Omental fat pad (tissue), 4 donors: ENCODE results near the gene FIBP. TPM values are rescaled to one million over a fixed set of nuclear protein-coding genes. Genes with fewer than 3 reads are reported as not detected.

Source experiments
- ATAC-seq: fragments of 150-250 bp; one replicate; pipeline ENCODE4 v1.9.1; 2016; ENCODE audit warnings: mild to moderate bottlenecking, moderate library complexity; ENCODE audit not compliant: low FRiP score
- DNase-seq: peaks from one replicate; pipeline ENCODE4 v3.0.0-alpha.2; 2019; ENCODE audit warnings: low spot score
- total RNA-seq, 4 donors: library from RNA; depleted of rRNA; stranded (reverse); fragments of >200 nt; gene quantifications; one replicate each; pipeline ENCODE4 v1.1.0, GENCODE V29; 2016
- TF ChIP-seq, protein P1 (sequence below), 3 donors: fragments of 450-650 bp; IDR thresholded peaks; one replicate each; pipeline ENCODE4 v1.5.1; 2016 to 2017; ENCODE audit warnings: antibody characterized with exemption in 3 of 3, mild to moderate bottlenecking in 3 of 3, moderate library complexity in 2 of 3

The FIBP gene
- total RNA-seq, 4 donors from 2014 or later = 48.8 to 66.4 (median 54.6) TPM

DNA sequence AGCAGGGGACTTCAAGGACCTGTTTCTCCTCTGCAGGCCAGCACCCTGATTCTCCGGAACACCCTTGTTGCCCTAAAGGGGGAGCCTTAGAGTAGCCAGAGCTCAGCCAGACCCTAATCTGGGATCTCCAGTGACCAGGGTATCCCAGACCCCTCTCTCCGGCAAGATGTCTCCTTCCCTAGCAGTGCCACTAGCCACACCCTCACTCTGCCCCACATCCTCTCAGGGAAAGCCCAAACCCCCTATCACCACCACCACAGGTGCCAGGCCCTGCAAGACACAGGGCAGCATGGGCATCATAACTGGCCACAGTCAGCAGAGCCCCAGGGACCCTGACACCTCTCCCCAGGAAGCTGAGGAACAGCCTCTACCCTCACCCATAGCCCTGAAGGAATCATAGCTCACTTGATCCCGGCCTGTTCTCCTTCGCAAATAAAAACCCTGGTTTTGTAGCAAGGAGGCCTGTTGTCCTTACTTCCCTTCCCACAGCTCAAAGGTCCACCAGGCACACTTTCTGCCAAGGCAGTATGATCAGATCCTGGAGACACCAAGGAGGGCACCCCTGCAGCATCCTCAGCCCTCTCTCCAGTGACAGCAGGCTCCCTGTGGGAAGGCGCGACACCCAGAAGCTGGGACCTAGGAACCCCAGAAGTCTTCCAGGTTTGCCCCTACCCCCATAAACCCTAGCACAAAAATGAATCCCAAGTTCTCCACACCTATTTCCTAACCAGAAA lies 34.9 kb downstream of the FIBP start:
- DNase-seq (no peak), ATAC-seq (no peak)
- TF ChIP-seq, protein P1, sequence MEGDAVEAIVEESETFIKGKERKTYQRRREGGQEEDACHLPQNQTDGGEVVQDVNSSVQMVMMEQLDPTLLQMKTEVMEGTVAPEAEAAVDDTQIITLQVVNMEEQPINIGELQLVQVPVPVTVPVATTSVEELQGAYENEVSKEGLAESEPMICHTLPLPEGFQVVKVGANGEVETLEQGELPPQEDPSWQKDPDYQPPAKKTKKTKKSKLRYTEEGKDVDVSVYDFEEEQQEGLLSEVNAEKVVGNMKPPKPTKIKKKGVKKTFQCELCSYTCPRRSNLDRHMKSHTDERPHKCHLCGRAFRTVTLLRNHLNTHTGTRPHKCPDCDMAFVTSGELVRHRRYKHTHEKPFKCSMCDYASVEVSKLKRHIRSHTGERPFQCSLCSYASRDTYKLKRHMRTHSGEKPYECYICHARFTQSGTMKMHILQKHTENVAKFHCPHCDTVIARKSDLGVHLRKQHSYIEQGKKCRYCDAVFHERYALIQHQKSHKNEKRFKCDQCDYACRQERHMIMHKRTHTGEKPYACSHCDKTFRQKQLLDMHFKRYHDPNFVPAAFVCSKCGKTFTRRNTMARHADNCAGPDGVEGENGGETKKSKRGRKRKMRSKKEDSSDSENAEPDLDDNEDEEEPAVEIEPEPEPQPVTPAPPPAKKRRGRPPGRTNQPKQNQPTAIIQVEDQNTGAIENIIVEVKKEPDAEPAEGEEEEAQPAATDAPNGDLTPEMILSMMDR (IDR thresholded peaks at IDR 0.05) = no peak

GRCh38 chr11:65852508-65853245 lies 35.6 kb downstream of the FIBP start:
- no peak for DNase-seq
- TF ChIP-seq, protein P1 (IDR thresholded peaks at IDR 0.05) = no peak
- no peak for ATAC-seq

DNA sequence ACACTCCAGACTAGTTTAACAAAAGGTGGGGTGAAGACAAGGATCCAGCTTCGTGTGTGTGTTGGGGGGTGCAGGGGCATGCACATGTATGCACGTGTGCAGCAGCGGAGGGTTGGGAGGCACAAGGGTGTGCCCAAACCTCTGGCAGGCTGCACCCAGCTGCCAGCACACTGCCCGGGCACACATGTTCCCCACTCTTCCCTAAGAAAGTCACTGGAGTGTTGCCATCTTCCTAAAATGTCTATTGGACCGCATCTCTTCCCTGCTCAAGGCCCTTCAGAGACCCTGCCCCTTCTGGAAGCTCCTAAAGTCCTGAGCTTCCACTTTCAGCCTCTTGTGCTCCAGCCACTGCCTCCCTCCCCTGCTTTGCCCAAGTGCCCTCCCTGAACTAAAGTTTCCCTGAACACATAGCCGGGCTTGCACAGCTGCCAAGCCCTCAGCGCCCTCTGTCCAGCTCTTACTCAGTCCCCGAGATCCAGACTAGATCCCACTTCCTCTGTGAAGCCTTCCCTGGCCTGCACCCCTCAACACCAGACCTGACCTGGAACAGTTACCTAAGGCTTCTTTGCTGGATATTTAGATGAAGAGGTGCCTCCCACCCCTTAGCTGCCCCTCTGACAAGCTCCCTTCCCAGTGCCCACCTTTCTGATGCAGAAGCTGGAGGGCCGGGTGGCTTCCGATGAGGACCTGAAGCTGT lies 36.3 kb downstream of the FIBP start:
- TF ChIP-seq, protein P1 (IDR thresholded peaks at IDR 0.05) = no peak
- DNase-seq = no peak
- no peak for ATAC-seq

GRCh38 chr11:65851083-65851579 lies 37.1 kb downstream of the FIBP start:
- TF ChIP-seq, protein P1 (IDR thresholded peaks at IDR 0.05) = no peak
- ATAC-seq (no peak), DNase-seq (no peak)

DNA sequence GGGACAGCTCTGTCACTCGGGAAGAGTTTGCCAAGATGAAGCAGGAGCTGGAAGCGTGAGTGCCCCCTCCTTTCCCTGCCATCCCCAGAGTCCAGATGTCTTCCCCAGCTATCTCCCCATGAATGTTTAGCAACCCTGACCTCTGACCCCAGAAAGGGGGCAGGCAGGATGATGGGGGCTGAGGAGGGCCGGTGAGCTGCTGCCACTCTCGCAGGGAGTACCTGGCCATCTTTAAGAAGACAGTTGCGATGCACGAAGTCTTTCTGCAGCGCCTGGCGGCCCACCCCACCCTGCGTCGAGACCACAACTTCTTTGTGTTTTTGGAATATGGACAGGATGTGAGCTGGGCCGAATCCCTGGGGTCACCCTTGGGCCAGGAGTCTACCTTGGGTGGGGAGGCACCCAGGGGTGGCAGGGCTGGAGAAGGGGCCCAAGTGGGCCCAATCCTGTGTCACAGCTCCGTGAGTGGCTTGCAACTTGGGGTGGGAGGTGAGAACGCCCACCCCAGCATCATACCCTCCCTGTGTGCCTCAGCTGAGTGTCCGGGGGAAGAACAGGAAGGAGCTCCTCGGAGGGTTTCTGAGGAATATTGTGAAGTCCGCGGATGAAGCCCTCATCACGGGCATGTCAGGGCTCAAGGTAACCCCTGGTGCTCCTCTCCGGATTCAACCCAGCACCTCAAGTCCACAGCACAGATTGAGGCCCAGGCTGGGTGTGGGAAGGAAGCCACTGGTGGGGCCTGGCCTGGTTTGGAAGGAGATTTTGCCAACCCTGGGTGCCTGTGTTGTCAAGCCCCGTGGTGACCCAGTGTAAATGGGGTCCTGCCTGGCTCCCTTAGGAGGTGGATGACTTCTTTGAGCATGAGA lies 37.8 kb downstream of the FIBP start:
- TF ChIP-seq, protein P1 (IDR thresholded peaks at IDR 0.05) = no peak
- no peak for DNase-seq
- ATAC-seq = no peak

DNA sequence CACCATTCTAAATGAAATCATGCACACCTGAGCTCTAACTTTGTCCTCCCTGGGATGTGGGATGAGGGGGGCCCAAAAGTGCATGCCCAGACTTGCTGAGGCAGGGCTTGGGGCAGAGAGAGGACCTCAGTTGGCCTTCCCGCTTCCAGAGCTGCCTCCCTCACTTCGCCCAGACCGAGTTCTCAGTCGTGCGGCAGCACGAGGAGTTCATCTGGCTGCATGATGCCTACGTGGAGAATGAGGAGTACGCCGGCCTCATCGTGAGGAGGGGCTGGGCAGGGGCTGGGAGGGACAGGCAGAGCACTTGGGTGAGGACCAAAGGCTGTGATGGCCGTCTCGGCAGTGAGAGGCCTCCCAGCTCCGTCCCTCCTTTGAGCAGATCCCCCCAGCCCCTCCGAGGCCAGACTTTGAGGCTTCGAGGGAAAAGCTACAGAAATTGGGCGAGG lies 38.5 kb downstream of the FIBP start:
- TF ChIP-seq, protein P1 (IDR thresholded peaks at IDR 0.05) = no peak
- ATAC-seq (no peak), DNase-seq (no peak)
